Parathyroid adenoma (tissue), 2 donors: ENCODE results near the gene FAM47A.

ENCODE experiments used
- H2AFZ ChIP-seq: fragments of 300-600 bp; sonication (generic); one replicate; pipeline ENCODE4 v1.7.0; 2017; ENCODE audit warnings: antibody characterized with exemption, mild to moderate bottlenecking
- H3K27ac ChIP-seq: fragments of 300-600 bp; sonication (generic); one replicate; pipeline ENCODE4 v1.7.0; 2017
- H3K27me3 ChIP-seq: fragments of 300-600 bp; sonication (generic); one replicate; pipeline ENCODE4 v1.7.0; 2017; ENCODE audit warnings: low read length; ENCODE audit not compliant: control insufficient read depth, insufficient read depth
- H3K36me3 ChIP-seq: fragments of 300-600 bp; sonication (generic); one replicate; pipeline ENCODE4 v1.7.0; 2017; ENCODE audit warnings: low read length; ENCODE audit not compliant: control insufficient read depth, insufficient read depth
- H3K4me1 ChIP-seq: fragments of 300-600 bp; sonication (generic); one replicate; pipeline ENCODE4 v1.7.0; 2017; ENCODE audit warnings: control low read depth
- H3K4me2 ChIP-seq: fragments of 300-600 bp; sonication (generic); one replicate; pipeline ENCODE4 v1.7.0; 2017; ENCODE audit warnings: low read length
- H3K4me3 ChIP-seq: fragments of 300-600 bp; sonication (generic); one replicate; pipeline ENCODE4 v1.7.0; 2017; ENCODE audit warnings: low read depth, low read length
- H3K79me2 ChIP-seq: fragments of 300-600 bp; sonication (generic); one replicate; pipeline ENCODE4 v1.7.0; 2017; ENCODE audit warnings: control low read depth
- H3K9ac ChIP-seq: fragments of 300-600 bp; sonication (generic); one replicate; pipeline ENCODE4 v1.7.0; 2017; ENCODE audit warnings: mild to moderate bottlenecking
- H3K9me3 ChIP-seq: fragments of 300-600 bp; sonication (generic); one replicate; pipeline ENCODE4 v1.7.0; 2017; ENCODE audit warnings: low read length; ENCODE audit not compliant: control insufficient read depth
- CTCF ChIP-seq: fragments of 300-600 bp; sonication (generic); IDR thresholded peaks from one replicate; pipeline ENCODE4 v1.7.0; 2017; ENCODE audit warnings: antibody characterized with exemption, mild to moderate bottlenecking
- donor health status: primary hyperparathyroidism.

Gene FAM47A

GRCh38 chrX:34130980-34131744 lies 952 bp downstream of the FAM47A start:
- Histone ChIP-seq H3K27me3 (no peaks in the 10 kb centered on the region), H3K79me2 (no peaks in the 10 kb centered on the region), H3K36me3 (no peaks in the 10 kb centered on the region), H2AFZ (no peak overlapping the region), H3K9me3 (no peaks in the 10 kb centered on the region), H3K27ac (no peak overlapping the region), H3K4me2 (no peak overlapping the region), H3K4me3 (no peak overlapping the region), H3K9ac (no peak overlapping the region), H3K4me1 (no peaks in the 10 kb centered on the region)
- no peak for TF ChIP-seq CTCF

GRCh38 chrX:34130501-34130900 lies 1.6 kb downstream of the FAM47A start:
- Histone ChIP-seq H3K4me2 (no peak overlapping the region), H3K36me3 (no peaks in the 10 kb centered on the region), H3K27me3 (no peaks in the 10 kb centered on the region), H3K4me1 (no peaks in the 10 kb centered on the region), H3K79me2 (no peaks in the 10 kb centered on the region), H3K27ac (no peak overlapping the region), H2AFZ (no peak overlapping the region), H3K9me3 (no peaks in the 10 kb centered on the region), H3K4me3 (no peak overlapping the region), H3K9ac (no peak overlapping the region)
- TF ChIP-seq CTCF, result no peak

- H2AFZ ChIP-seq, result no peak overlapping the region
- H3K9ac ChIP-seq, result no peak overlapping the region
- no peak overlapping the region for H3K27ac ChIP-seq
- H3K27me3 ChIP-seq, result no peaks in the 10 kb centered on the region
- H3K4me2 ChIP-seq, result no peak overlapping the region
- no peaks in the 10 kb centered on the region for H3K79me2 ChIP-seq
- TF ChIP-seq CTCF, result no peak
- H3K4me1 ChIP-seq, result no peaks in the 10 kb centered on the region
- no peaks in the 10 kb centered on the region for H3K36me3 ChIP-seq
- no peak overlapping the region for H3K4me3 ChIP-seq
- no peaks in the 10 kb centered on the region for H3K9me3 ChIP-seq
Measured at GRCh38 chrX:34126011-34126410, 6.1 kb downstream of the FAM47A start.

- no peak overlapping the region for H3K4me2 ChIP-seq
- no peak overlapping the region for H3K4me3 ChIP-seq
- no peak overlapping the region for H3K9ac ChIP-seq
- H3K9me3 ChIP-seq, result no peaks in the 10 kb centered on the region
- H3K79me2 ChIP-seq, result no peaks in the 10 kb centered on the region
- H2AFZ ChIP-seq, result no peak overlapping the region
- H3K4me1 ChIP-seq, result no peaks in the 10 kb centered on the region
- TF ChIP-seq CTCF, result no peak
- no peak overlapping the region for H3K27ac ChIP-seq
- H3K27me3 ChIP-seq, result no peaks in the 10 kb centered on the region
- no peaks in the 10 kb centered on the region for H3K36me3 ChIP-seq
Measured at GRCh38 chrX:34119122-34119521, 13.0 kb downstream of the FAM47A start.

- Histone ChIP-seq H3K27me3 (no peaks in the 10 kb centered on the region), H3K4me2 (no peak overlapping the region), H3K79me2 (no peaks in the 10 kb centered on the region), H3K27ac (no peak overlapping the region), H2AFZ (no peak overlapping the region), H3K4me3 (no peak overlapping the region), H3K36me3 (no peaks in the 10 kb centered on the region), H3K9me3 (no peaks in the 10 kb centered on the region), H3K4me1 (no peaks in the 10 kb centered on the region), H3K9ac (no peak overlapping the region)
- TF ChIP-seq CTCF, result no peak
Measured at GRCh38 chrX:34112459-34112858, 19.7 kb downstream of the FAM47A start.
